ENCODE measurements around the gene AP1S1.

The AP1S1 gene

DNA sequence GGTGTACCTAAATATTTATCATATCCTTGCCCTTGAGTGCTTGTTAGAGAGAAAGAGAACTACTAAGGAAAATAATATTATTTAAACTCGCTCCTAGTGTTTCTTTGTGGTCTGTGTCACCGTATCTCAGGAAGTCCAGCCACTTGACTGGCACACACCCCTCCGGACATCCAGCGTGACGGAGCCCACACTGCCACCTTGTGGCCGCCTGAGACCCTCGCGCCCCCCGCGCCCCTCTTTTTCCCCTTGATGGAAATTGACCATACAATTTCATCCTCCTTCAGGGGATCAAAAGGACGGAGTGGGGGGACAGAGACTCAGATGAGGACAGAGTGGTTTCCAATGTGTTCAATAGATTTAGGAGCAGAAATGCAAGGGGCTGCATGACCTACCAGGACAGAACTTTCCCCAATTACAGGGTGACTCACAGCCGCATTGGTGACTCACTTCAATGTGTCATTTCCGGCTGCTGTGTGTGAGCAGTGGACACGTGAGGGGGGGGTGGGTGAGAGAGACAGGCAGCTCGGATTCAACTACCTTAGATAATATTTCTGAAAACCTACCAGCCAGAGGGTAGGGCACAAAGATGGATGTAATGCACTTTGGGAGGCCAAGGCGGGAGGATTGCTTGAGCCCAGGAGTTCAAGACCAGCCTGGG lies 15.9 kb upstream of the AP1S1 start:
- Histone ChIP-seq H3K9me3 (ENCODE audit: low read length) (no peaks in the 10 kb centered on the region), H3K79me2 (ENCODE audit: insufficient read depth, low read length) (no peaks in the 10 kb centered on the region), H3K27ac (ENCODE audit: low read depth, low read length, poor library complexity, severe bottlenecking) (no peak overlapping the region), H2AFZ (ENCODE audit: low read length) (no peak overlapping the region), H3K4me2 (ENCODE audit: low read length) (no peak overlapping the region), H3K9me2 (ENCODE audit: low read depth, low read length) (no peaks in the 10 kb centered on the region), H3K4me1 (ENCODE audit: insufficient read depth, low read length, severe bottlenecking) (peaks cover 4% of the 10 kb centered on the region), H3K4me3 (ENCODE audit: low read depth, low read length, poor library complexity, severe bottlenecking) (no peak overlapping the region), H3K36me3 (ENCODE audit: insufficient read depth, low read length) (no peaks in the 10 kb centered on the region), H3F3A (ENCODE audit: insufficient read depth, low read length) (no peaks in the 10 kb centered on the region), H3K9ac (ENCODE audit: low read length) (no peak overlapping the region), H4K20me1 (ENCODE audit: insufficient read depth, low read length) (no peaks in the 10 kb centered on the region), H3K27me3 (ENCODE audit: insufficient read depth, low read length) (peaks cover 12% of the 10 kb centered on the region; the same call in 1 of the 2 replicates)
- TF ChIP-seq, protein P1, sequence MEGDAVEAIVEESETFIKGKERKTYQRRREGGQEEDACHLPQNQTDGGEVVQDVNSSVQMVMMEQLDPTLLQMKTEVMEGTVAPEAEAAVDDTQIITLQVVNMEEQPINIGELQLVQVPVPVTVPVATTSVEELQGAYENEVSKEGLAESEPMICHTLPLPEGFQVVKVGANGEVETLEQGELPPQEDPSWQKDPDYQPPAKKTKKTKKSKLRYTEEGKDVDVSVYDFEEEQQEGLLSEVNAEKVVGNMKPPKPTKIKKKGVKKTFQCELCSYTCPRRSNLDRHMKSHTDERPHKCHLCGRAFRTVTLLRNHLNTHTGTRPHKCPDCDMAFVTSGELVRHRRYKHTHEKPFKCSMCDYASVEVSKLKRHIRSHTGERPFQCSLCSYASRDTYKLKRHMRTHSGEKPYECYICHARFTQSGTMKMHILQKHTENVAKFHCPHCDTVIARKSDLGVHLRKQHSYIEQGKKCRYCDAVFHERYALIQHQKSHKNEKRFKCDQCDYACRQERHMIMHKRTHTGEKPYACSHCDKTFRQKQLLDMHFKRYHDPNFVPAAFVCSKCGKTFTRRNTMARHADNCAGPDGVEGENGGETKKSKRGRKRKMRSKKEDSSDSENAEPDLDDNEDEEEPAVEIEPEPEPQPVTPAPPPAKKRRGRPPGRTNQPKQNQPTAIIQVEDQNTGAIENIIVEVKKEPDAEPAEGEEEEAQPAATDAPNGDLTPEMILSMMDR (IDR thresholded peaks at IDR 0.05; ENCODE audit: low read length), result peak; percentile 98
- no peak for TF ChIP-seq EZH2 (IDR thresholded peaks at IDR 0.05; ENCODE audit: borderline replicate concordance, low read length)

DNA sequence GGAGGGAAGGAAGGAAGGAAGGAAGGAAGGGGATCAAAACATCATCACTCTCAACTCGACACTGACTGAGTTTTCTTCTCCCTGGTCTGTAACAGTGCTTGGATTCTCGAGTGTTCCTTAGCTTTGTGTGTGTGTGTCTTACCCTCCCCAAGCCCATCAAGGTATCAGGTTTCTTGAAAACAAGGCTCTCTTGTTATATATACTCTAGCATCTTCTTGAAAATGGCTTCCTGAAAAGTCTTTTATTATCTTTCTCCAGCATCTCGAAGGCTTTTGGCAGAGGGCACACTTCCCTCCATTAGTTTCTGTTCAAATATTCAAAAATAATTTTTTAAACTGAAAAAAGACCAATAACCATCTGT lies 14.0 kb upstream of the AP1S1 start:
- H3K79me2 ChIP-seq (ENCODE audit: insufficient read depth, low read length), result no peaks in the 10 kb centered on the region
- no peak overlapping the region for H3K4me3 ChIP-seq (ENCODE audit: low read depth, low read length, poor library complexity, severe bottlenecking)
- H3K4me1 ChIP-seq (ENCODE audit: insufficient read depth, low read length, severe bottlenecking), result peaks cover 7% of the 10 kb centered on the region
- no peak overlapping the region for H3K27ac ChIP-seq (ENCODE audit: low read depth, low read length, poor library complexity, severe bottlenecking)
- H3K9me3 ChIP-seq (ENCODE audit: low read length), result no peaks in the 10 kb centered on the region
- H2AFZ ChIP-seq (ENCODE audit: low read length), result no peak overlapping the region
- H3F3A ChIP-seq (ENCODE audit: insufficient read depth, low read length), result no peaks in the 10 kb centered on the region
- no peaks in the 10 kb centered on the region for H4K20me1 ChIP-seq (ENCODE audit: insufficient read depth, low read length)
- peaks cover 10% of the 10 kb centered on the region; the same call in 1 of the 2 replicates for H3K27me3 ChIP-seq (ENCODE audit: insufficient read depth, low read length)
- TF ChIP-seq, protein P1 (IDR thresholded peaks at IDR 0.05; ENCODE audit: low read length), result no peak
- TF ChIP-seq EZH2 (IDR thresholded peaks at IDR 0.05; ENCODE audit: borderline replicate concordance, low read length), result no peak
- no peak overlapping the region for H3K9ac ChIP-seq (ENCODE audit: low read length)
- H3K36me3 ChIP-seq (ENCODE audit: insufficient read depth, low read length), result no peaks in the 10 kb centered on the region
- no peak overlapping the region for H3K4me2 ChIP-seq (ENCODE audit: low read length)
- H3K9me2 ChIP-seq (ENCODE audit: low read depth, low read length), result no peaks in the 10 kb centered on the region

DNA sequence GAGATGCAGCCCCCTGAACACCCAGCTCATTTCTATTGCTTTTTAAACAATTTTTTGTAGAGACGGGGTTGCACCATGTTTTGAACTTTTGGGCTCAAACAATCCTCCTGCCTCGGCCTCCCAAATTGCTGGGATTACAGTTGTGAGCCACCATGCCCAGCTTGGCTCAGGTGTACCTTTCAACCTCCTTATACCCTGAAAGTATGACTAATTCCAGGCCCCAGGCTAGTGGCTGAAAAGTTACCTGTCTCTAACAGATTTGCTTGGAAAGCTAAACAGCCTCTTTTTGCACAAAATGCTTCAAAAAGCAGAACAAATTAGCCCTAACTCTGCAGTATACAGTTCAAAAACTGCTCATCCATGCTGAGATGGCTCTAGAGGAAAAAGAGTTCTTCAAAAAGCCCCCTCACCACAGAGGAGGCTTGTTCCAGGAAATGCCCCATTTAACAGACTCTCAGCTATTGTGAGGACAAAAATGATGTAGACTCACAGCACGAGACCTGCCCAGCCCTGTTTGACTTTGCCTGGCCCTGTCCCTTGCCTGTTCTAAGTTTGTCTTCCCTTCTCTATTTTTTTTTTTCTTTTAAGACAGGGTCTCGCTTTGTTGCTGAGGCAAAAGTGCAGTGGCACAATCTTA lies 13.4 kb upstream of the AP1S1 start:
- H2AFZ ChIP-seq (ENCODE audit: low read length), result no peak overlapping the region
- no peaks in the 10 kb centered on the region for H4K20me1 ChIP-seq (ENCODE audit: insufficient read depth, low read length)
- H3K36me3 ChIP-seq (ENCODE audit: insufficient read depth, low read length), result no peaks in the 10 kb centered on the region
- H3K4me3 ChIP-seq (ENCODE audit: low read depth, low read length, poor library complexity, severe bottlenecking), result no peak overlapping the region
- H3K9me3 ChIP-seq (ENCODE audit: low read length), result no peaks in the 10 kb centered on the region
- H3F3A ChIP-seq (ENCODE audit: insufficient read depth, low read length), result no peaks in the 10 kb centered on the region
- no peaks in the 10 kb centered on the region for H3K79me2 ChIP-seq (ENCODE audit: insufficient read depth, low read length)
- H3K27me3 ChIP-seq (ENCODE audit: insufficient read depth, low read length), result peaks cover 8% of the 10 kb centered on the region; the same call in 1 of the 2 replicates
- TF ChIP-seq, protein P1 (IDR thresholded peaks at IDR 0.05; ENCODE audit: low read length), result no peak
- TF ChIP-seq EZH2 (IDR thresholded peaks at IDR 0.05; ENCODE audit: borderline replicate concordance, low read length), result no peak
- H3K4me1 ChIP-seq (ENCODE audit: insufficient read depth, low read length, severe bottlenecking), result peaks cover 7% of the 10 kb centered on the region
- H3K4me2 ChIP-seq (ENCODE audit: low read length), result no peak overlapping the region
- H3K9me2 ChIP-seq (ENCODE audit: low read depth, low read length), result no peaks in the 10 kb centered on the region
- no peak overlapping the region for H3K27ac ChIP-seq (ENCODE audit: low read depth, low read length, poor library complexity, severe bottlenecking)
- H3K9ac ChIP-seq (ENCODE audit: low read length), result no peak overlapping the region

Data from OCI-LY1 (cell line).